HG03095 (cell line): Measurements from ENCODE around the gene GGT5.
"Not testable (repeated sequence)": the region's sequence is repeated elsewhere in the genome, so short reads cannot be mapped to it uniquely, and the experiment has no call there.

Source experiments
- ATAC-seq: cut with Tn5 transposase; IDR thresholded peaks from one replicate; pipeline ENCODE4 v1.9.1; 2021; ENCODE audit warnings: moderate library complexity; ENCODE audit not compliant: unreplicated experiment

The GGT5 gene

GRCh38 chr22:24207264-24208011 is 37.4 kb downstream of the GGT5 start:
- no peak for ATAC-seq

GRCh38 chr22:24206460-24207263 is 38.2 kb downstream of the GGT5 start:
- ATAC-seq = not testable (repeated sequence)

DNA sequence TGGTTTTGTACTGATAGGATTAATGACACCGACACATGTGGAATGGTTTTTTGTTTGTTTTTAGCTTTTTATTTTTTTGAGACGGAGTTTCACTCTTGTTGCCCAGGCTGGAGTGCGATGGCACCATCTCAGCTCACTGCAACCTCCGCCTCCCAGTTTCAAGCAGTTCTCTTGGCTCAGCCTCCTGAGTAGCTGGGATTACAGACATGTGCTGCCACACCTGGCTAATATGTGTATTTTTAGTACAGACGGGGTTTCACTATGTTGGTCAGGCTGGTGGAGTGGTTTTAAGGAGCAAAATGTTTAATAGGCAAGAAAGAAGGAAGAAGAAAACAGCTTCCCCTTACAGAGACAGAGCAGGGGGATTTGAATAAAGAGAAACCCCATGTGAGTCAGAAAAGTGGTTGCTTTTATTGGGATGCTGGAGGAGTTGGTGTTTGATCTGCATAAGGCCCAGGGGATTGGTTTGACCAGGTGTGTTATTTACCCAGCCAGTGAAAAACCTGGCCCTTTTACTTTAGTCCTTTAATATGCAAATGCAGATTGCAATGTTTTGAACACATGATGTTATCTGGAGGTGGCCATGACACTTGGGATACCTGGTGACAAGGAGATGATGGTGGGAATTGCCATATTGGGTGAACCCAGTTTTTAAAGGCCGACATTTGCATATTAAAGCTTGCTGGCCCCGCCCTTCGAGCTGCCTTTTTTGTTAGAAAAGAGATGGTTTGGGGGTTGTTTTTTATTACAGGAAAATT is 39.3 kb downstream of the GGT5 start:
- no peak for ATAC-seq

DNA sequence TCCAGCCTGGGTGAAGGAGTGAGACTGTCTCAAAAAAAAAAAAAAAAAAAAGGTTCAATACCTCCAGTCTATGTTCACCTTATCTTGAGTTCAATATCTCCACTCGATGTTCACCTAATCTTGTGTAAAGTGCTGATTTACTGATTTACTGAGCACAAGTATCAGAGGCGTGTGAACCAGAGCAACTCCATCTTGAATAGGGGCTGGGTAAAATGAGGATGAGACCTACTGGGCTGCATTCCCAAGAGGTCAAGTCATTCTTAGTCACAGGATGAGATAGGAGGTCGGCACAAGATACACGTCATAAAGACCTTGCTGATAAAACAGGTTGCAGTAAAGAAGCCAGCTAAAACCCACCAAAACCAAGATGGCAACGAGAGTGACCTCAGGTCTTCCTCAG is 41.0 kb downstream of the GGT5 start:
- not testable (repeated sequence) for ATAC-seq

DNA sequence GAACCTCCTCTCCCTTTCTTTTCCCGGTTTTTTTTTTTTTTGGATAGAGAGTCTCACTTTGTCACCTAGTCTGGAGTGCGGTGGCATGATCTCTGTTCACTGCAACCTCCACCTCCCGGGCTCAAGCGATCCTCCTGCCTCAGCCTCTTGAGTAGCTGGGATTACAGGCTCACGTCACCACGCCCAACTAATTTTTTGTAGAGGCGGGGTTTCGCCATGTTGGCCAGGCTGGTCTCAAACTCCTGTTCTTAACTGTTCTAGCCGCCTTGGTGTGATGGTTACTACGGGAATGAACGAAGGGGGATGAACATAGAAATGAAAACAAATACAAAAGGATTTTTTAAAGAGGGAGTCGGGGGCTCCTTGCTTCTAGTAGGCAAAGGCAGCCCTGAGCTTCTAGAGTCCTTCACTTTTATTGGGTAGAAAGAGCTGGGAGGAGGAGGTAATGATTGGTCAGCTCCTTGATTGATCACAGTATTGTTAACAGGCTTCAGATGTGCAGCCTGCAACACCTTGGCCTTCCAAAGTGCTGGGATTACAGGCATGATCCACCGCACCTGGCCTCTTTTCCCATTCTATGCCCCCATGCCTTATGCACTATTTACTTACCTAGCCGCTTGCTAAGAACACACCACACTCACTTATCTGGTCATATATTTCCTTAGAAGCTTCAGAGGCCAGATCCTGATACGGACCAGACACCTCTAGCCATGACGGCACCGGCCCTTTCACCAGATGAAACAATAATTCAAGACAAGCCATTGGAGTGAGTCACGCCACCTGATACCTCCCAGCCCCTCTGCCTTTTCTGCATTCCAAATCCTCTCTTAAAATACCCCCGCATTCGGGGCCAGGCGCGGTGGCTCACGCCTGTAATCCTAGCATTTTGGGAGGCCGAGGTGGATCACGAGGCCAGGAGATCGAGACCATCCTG is 42.9 kb downstream of the GGT5 start:
- no peak for ATAC-seq

DNA sequence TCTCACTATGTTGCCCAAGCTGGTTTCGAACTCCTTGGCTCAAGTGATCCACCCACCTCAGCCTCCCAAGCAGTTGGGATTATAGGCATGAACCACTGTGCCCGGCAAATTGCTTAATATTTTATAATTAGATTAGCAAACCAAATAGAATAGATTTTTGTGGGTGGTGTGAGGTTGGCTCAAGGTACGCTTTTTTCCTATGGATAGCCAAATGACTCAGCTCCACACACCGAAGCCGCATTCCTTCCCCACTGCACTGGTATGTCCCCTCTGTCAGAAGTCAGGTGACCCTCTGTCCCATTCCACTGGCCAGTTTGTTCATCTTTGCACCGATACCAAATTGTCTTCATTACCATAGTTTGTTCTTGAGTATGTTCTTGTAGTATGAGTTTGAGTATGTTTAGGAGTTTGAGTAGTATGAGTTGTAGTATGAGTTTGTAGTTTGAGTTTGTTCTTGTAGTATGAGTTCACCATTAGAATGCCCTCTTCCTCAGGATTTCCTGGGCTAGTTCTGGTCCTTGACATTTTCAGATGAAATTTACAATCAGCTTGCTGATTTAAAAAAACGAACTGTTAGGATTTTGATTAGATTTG is 44.2 kb downstream of the GGT5 start:
- ATAC-seq = no peak

DNA sequence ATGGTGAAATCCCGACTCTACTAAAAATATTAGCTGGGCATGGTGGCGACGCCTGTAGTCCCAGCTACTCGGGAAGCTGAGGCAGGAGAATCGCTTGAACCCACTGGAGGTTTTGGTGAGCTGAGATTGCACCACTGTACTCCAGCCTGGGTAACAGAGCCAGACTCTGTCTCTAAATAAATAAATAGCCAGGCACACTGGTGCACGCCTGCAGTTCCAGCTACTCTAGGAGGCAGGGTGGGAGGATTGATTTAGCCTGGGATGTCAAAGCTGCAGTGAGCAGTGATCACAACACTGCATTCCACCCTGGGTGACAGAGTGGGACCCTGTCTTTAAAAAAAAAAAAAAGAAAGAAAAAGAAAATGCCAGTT is 46.2 kb downstream of the GGT5 start:
- no peak for ATAC-seq

DNA sequence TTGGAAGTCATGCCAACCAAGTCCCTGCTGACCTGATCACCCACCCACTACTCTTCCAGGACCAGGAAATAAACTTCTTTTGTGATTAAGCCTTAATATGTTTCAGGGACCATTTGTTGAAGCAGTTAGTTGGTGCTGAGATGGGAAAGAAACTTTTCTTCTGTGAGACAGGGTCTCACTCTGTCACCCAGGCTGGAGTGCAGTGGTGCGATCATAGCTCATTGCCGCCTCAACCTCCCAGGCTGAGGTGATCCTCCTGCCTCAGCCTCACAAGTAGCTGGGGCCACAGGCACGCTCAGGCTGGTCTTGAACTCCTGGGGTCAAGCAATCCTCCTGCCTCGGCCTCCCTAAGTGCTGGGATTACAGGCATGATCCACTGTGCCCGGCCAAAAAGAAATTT is 53.0 kb downstream of the GGT5 start:
- no peak for ATAC-seq

DNA sequence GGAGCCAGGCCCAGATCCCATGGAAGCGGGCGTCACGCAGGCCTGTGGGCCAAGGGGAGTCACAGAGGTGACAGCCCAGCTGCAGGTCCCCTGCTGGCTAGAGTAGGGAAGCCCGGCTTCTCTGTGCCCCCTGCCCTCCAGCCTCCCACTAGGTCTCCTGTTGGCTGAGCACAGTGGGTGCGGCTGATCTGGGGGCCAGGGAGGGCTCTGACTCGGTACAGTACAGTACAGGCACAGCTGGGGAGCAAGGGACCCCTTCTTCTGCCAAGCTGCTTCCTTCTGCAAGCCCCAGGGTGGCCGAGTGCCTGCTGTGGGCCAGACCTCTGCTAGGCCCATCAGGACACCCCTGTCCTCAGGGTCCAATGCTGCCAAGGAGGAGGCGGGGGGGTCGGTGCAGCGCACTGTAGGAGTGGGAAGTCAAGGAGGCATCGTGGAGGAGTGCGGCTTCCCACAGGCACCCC is 53.5 kb downstream of the GGT5 start:
- no peak for ATAC-seq

DNA sequence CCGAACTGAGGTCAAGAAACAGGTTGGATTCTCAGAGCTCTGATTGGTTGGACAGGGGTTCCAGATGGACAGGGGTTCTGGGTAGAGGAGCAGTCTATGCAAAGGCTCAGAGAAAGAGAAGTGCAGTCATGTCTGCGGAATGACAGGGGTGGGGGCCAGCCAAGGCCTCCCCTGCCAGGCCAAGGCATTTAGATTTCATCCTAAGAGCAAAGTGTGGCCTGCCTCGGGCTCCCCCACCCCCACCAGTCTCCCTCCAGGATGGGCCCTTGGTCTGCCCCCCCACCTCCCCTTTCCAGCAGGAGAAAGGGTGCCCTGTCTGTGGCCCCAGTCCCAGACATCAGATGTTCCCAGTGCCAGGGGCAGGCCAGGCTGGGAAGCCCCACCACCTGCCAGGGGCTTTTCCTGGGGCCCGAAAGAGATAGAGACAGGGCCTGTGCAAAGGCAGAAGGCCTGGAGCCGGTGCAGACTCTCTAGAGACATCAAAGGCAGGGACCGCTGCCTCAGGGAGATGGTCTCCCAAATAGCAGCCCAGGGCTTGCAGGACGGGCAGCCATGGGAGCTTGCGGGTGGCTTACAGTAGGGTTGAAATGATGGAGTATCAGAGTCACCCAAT is 54.2 kb downstream of the GGT5 start:
- no peak for ATAC-seq

DNA sequence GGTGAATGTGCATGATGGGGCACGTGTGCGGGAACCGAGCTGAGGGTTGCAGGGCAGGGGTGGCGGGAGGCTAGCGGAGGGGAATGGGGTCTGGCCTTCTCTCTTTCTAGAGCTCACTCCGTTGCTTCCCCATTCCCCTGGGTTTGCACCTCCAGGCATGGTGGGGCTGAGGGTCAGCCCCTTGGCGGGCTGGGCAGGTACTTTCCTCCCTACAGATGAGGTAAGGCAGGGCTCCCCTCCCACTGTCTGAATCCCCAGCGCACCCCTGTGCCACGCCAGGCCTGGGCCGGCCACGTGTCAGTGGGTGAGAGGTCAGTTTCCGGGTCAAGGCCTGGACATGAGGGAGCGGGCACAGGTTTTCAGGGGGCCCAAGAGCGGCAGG is 54.7 kb downstream of the GGT5 start:
- no peak for ATAC-seq

DNA sequence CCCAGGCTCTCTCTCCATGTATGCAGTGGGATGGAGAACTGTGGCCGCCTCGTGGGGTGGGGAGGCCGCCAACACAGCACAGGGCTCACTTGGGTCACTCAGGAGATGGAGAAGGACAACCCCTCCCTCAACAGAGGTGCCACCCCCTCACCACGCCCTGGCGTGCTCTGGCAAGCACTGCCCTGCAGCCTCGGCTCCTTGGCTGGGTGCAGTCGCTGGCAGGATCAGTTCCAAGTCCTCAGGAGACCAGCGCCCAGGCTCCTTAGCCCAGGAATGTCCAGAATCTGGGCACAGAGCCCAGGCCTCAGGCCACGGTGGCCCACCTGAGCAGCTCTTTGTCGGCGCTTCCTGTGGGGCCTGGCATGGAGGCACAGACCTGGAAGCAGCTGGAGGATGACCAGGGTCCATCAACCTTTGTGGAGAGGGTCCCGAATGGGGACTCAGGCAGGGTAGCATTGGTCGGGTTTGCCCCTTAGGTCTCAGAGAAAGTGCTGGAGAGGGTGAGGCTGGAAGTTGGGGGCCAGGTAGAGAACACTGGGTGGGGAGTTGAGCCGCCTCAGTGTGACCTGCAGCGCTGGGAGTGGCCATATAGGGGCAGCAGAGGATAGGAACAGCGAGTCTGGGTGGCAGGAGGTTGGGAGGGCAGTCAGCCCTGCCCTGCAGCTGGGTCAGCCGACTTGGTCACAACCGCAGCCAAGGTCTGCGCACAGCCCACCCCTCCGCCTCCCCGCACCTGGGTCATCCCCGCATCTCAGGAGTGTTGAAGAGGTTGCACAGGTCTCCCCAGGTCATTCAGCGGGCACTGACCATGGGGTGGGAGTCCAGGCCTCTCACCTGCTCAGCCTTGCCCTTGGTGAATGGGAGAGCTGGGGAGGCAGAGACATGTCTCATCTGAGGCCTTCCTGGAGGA is 55.4 kb downstream of the GGT5 start:
- ATAC-seq = no peak

DNA sequence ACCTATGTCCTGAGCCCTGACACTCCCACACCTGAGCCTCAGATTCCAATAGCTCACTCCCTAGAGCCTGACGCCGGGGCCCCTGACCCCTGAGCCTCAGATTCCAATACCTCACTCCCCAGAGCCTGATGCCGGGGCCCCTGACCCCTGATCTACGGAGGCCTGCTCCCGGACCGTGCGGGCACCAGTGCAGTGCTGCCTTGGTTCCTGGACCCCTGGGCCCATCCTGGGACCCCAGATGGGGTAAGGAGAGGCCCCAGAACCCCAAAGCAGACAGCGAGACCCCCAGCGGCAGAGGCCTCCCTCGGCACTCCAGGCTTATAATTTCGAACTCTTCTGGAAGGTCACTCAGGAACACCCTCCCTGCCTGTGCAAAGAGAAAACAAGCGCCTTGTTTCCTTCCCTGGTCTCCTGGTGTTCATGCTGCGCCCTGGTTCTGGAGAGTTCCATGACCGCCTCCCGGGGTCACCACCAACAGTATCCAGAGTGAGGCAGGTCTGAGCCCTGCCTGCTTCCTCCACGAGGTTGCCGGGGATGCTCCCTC is 56.1 kb downstream of the GGT5 start:
- ATAC-seq = no peak

DNA sequence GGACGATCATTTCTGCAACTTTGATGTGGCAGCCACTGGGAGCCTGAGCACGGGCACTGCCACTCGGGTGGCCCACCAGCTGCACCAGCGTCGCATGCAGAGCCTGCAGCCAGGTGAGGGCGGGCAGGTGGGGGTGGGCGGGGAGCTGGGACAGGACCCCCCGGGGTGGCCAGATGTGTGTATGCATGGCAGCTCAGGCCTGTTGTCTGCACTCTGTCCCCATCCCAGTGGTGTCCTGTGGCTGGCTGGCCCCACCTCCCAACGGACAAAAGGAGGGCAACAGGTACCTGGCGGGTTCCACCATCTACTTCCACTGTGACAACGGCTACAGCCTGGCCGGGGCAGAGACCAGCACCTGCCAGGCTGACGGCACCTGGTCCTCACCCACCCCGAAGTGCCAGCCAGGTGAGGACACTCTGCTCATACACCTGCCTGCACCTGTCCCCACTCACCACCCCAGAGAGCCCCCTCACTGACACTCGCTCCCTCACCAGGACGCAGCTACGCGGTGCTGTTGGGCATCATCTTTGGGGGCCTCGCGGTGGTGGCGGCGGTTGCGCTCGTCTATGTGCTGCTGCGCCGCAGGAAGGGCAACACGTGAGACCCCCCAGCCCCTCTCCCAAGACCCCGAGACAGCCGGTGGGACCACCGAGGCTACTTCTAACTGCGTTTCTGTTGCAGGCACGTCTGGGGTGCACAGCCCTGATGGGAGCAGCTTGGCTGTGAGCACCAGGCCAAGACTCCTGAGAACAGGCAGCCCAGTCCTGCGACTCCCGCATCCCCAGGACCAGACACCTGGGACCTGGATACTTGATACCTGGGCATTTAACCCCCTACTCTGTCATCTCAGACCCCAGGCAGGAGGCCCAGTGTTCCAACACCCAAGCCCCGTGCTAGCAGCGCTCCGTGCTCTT is 56.9 kb downstream of the GGT5 start:
- no peak for ATAC-seq

DNA sequence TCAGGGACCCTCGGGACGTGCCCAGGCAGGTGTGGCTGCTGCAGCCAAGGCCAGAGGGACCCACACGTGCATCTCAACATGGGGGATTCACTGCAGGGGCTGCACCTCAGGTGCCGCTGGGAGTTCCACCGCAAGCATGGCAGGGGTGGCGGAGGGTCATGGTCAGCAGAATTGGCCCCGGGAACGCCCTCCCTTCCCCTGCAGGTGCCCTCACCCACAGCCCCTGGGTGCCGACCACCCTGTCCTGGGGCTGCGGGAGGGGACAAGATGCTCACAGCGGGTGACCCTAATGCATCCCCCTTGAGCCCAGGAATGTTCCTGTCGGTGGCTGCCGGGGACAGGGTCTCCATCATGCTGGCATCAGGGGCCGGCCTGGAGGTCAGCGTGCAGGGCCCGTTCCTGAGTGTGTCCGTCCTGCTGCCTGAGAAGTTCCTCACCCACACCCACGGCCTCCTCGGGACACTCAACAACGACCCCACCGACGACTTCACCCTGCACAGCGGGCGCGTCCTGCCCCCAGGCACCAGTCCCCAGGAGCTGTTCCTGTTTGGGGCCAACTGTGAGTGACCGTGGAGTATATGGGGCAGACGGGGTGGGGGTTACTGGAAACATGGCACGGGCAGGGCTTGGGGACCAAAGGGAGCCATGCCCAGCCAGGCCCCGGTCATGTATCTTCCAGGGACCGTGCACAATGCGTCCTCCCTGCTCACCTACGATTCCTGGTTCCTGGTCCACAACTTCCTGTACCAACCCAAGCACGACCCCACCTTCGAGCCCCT is 57.8 kb downstream of the GGT5 start:
- no peak for ATAC-seq

GRCh38 chr22:24186352-24186740 is 58.5 kb downstream of the GGT5 start:
- ATAC-seq = no peak
